CD4-positive, alpha-beta T cell treated with Interleukin-1 beta for 1 hour (primary cell): ENCODE results near the gene CTNNA2.

Experiments
- DNase-seq, 2 donors: peaks; one replicate each; pipeline ENCODE4 v3.0.0-alpha.2; 2020 to 2022

Gene CTNNA2

DNA sequence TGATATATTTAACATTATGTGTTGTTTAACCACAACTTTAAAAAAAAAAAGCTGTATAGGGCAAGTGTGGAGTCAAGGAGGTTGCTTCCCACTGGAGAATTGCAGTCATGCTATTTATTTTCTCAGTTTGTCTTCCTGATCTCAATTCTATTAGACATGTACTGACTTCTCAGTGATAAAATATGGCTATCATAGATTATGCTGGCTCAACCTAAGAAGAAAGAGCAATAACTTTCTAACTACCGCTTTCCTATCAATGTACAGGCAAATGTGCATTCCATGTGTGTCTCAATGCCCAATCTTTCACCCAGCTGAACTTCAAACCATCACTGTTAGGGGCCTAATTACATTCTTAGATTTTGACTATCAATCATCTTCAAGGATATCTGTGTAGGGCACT lies 201.4 kb downstream of the CTNNA2 start:
- no peak for DNase-seq

- no peak for DNase-seq
These were observed 202.5 kb downstream of the CTNNA2 start for GRCh38 chr2:79715338-79715737.

DNA sequence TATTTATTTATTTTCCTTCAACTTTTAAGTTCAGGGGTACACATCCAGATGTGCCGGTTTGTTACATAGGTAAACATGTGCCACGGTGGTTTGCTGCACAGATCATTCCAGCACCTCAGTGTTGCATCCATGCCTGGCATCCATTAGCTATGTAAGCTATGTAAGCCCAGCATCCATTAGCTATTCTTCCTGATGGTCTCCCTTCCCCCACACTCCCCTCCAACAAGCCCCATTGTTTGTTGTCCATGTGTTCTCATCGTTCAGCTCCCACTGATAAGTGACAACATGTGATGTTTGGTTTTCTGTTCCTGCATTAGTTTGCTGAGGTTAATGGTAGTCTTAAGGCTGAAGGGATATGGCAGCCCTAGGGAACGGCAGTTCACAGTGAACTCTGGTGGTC lies 203.4 kb downstream of the CTNNA2 start:
- no peak for DNase-seq

GRCh38 chr2:79717364-79718007 lies 204.6 kb downstream of the CTNNA2 start:
- no peak for DNase-seq

GRCh38 chr2:79721061-79721460 lies 208.2 kb downstream of the CTNNA2 start:
- no peak for DNase-seq

GRCh38 chr2:79721966-79722365 lies 209.1 kb downstream of the CTNNA2 start:
- no peak for DNase-seq

DNA sequence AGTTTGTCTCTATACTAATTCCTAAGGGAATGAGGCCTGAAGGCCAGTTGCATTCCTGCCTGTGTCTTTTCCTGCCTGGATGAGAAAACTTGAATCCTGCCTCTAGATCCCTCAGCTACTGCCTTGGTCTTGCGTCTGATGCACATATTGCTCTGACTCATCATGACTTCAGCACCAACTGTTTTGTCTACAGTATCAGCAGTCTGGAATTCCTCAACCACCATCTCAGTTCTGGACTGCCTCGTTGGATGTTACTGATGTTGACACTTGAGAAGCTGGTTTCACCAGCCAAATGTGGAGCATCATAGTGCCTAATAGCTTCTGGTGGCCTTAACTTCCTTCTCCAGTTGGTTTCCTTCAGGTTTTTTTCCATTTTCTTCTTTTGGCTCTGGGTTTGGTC lies 211.0 kb downstream of the CTNNA2 start:
- no peak for DNase-seq

DNA sequence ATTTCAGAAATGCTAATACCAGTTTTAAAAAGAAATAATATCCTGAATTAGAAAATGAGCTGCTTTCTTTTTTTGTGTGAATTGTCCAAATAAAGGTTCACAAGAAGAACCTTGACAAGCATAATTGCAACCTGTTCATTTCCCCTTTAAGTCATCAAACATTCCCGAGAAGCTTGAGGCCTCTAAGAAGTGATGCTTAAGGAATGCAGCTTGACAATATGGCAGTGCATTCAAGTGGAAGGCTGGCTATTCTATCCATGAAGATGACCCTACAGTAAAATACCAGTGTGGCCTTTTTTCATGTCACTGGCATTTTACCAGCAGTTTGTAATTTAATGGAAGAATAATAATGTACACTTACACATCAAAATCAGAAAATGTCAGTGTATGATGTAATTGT lies 216.7 kb downstream of the CTNNA2 start:
- no peak for DNase-seq

DNA sequence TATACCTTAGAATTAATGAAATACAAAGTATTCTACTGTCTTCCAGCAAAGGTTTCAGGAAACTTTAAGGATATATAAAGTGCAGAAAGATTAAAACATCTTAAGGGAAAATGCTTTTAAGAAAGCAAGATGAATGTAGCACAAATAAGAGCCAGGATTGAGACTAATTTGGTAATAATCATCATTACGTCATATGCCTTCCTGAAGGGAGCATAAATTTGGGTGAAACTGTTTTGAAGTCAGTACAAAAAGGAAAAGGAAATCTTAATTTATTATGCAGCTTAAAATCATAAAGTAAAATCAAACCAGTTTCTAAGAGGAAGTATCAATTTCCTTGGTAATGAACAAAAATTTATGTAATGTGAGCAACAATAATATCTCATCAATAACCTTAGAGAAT lies 221.7 kb downstream of the CTNNA2 start:
- no peak for DNase-seq

- no peak for DNase-seq
These were observed 228.1 kb downstream of the CTNNA2 start for GRCh38 chr2:79740879-79741443.

GRCh38 chr2:79750321-79750720 lies 237.5 kb downstream of the CTNNA2 start:
- DNase-seq: no peak

DNA sequence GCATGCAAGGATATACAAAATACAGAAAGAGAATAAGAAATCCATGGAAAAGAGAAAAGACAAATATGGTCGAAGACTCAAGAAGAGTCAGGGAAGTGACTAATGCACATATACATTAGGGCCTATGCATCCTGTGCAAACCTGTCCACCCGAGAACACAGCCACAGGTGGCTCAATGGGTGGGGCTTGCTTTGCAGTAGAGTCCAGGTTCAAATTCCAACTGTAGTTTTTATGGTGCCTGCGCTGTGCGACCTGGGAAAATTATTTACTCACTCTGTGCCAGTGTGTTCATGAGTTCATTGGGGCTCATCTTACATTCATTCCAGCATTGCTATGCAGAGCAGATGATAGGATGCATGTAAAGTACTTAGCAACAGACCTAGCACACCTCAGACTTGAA lies 244.7 kb downstream of the CTNNA2 start:
- DNase-seq: no peak

- no peak for DNase-seq
These were observed 245.2 kb downstream of the CTNNA2 start for GRCh38 chr2:79758042-79758441.

DNA sequence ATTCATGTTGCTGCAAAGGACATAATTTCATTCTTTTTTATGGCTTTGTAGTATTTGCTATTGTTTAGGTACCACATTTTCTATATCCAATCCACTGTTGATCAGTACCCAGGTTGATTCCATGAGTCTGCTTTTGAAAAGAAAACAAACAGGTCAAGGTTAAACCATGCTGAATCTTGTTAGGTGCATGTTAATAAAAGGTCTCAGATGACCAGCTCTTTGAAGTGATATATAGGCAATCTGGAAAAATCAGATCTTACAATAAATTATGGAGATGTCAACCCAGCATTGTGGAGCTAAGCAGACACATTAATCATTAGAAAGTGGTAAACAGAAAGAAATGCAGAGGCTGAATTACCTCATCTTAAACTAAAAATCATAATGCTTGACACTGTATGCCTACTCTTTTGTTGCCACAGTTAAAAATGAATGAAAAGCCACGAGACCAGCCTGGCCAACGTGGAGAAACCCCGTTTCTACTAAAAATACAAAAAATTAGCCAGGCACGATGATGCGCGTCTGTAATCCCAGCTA lies 246.0 kb downstream of the CTNNA2 start:
- no peak for DNase-seq

- no peak for DNase-seq
These were observed 258.1 kb downstream of the CTNNA2 start for GRCh38 chr2:79770926-79771325.

DNA sequence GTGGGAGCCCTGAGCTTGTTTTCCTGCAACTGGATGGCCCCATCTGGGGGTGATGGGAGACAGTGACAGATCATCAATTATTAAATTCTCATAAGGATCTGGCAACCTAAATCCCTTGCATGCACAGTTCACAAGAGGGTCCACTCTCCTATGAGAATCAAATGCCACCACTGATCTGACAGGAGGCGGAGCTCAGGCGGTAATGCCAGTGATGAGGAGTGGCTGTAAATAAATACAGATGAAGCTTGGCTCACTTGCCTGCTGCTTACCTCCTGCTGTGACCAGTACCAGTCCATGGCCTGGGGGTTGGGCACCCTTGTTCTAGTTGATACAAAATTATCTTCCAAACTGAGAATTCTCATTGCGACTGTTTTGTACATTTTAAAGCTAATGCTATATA lies 258.6 kb downstream of the CTNNA2 start:
- DNase-seq: no peak

DNA sequence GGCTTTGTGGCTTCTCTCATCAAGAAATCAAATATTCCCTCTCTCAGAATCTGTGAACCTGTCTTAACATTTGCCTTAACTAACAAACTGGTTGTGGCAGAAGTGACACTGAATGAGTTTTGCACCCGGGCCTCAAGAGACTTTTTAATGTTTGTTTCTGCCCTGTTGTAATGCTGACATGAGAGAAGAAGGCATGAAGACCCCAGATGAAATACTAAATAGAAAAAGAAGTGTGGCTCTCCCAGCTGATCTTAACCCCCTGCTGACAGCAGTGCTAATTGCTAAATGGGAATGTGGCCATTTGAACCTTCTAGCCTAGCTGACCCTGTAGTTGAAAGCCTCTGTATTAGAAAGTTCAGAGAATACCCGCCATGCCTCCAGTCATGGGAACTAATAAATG lies 261.2 kb downstream of the CTNNA2 start:
- no peak for DNase-seq

- no peak for DNase-seq
These were observed 263.6 kb downstream of the CTNNA2 start for GRCh38 chr2:79776461-79776860.

GRCh38 chr2:79780781-79781180 lies 267.9 kb downstream of the CTNNA2 start:
- DNase-seq: no peak

DNA sequence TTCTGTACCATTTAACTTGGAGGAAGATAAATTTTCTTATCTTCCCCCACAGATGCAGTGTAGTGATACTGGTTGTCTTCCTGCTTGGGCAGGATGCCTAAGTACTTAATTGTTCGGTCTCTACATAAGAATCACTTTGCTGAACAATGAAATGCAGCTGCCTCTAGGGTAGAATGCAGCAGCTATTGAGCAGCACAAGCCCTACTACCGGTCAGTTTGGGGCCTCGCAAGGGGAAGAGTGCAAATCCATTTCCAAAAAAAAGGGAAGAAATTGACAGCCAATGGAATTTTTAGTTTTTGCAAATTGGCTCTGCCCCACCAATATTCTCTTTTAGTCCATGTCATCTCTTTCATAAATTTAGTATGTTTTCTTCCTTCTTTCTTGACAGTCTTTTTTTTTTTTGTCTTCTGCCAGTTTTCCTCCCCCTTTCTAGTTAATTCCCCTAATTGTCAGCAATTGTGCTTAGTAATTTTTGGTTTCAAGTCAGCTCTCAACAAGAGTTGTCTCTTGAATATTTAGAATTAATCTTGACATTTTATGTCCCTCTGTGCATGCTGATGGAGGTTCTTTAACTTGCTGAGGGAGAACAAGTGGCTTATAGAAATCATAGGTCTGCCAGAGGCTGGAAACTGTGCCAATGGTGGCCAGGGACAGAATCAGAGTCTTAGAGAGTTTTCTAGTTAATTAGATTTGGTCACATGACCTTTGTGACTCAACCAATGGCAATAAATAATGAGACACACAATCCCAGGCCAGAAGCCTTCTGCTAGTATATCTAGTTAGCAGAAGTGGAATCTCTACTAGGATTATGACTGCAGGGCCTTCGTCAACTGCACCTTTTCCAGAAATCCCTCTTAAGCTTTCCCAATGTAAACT lies 270.0 kb downstream of the CTNNA2 start:
- no peak for DNase-seq

- no peak for DNase-seq
These were observed 276.3 kb downstream of the CTNNA2 start for GRCh38 chr2:79788952-79789651.

- DNase-seq: no peak
These were observed 277.0 kb downstream of the CTNNA2 start for GRCh38 chr2:79789811-79790210.

- DNase-seq: no peak
These were observed 279.2 kb downstream of the CTNNA2 start for GRCh38 chr2:79792090-79792489.
